Activated CD8-positive, alpha-beta T cell treated with anti-CD3 and anti-CD28 coated beads for 36 hours (primary cell): Measurements from ENCODE around the gene LAG3. TPM values are rescaled to one million over a fixed set of nuclear protein-coding genes. Genes with fewer than 3 reads are reported as not detected.

ENCODE experiments used
- ATAC-seq: fragments of 200-7000 bp; cut with Tn5 transposase; one replicate; pipeline ENCODE4 v1.10.0; 2021; ENCODE audit warnings: mild to moderate bottlenecking, moderate library complexity
- CTCF ChIA-PET: fragments of 350-600 bp; sonication (Branson Sonifier 250); formaldehyde crosslinking; loops from one replicate; lab custom pipeline; 2021; ENCODE audit warnings: antibody characterized with exemption; lab: Charles Lee
- POLR2A ChIA-PET: fragments of 350-600 bp; sonication (Branson Sonifier 250); formaldehyde crosslinking; loops from one replicate; lab custom pipeline; 2021; ENCODE audit warnings: antibody characterized with exemption; lab: Charles Lee
- DNase-seq: peaks from one replicate; pipeline ENCODE4 v3.0.0-alpha.2; 2020
- H3K27ac Mint-ChIP-seq: one replicate; pipeline ENCODE4 v1.8.0; 2021; ENCODE audit warnings: mild to moderate bottlenecking, mixed read lengths
- H3K27me3 Mint-ChIP-seq: one replicate; pipeline ENCODE4 v1.8.0; 2021; ENCODE audit warnings: mixed read lengths
- H3K36me3 Mint-ChIP-seq: one replicate; pipeline ENCODE4 v1.8.0; 2021; ENCODE audit warnings: low read depth, mixed read lengths
- H3K4me1 Mint-ChIP-seq: one replicate; pipeline ENCODE4 v1.8.0; 2021; ENCODE audit warnings: low read depth, mixed read lengths
- H3K4me3 Mint-ChIP-seq: one replicate; pipeline ENCODE4 v1.8.0; 2021; ENCODE audit warnings: mild to moderate bottlenecking, moderate library complexity, mixed read lengths
- H3K9me3 Mint-ChIP-seq: one replicate; pipeline ENCODE4 v1.8.0; 2021; ENCODE audit warnings: mixed read lengths
- intact Hi-C: fragments of 100-400 bp; cut with micrococcal nuclease; formaldehyde crosslinking; loops from one replicate; pipeline ENCODE4 v1.10.0; 2022
- total RNA-seq, 2 experiments: library from RNA; stranded (reverse); gene quantifications; one replicate each; pipeline ENCODE4 v1.2.3, GENCODE V29; 2021
- TF ChIP-seq, protein P1 (sequence below): fragments of 200-600 bp; IDR thresholded peaks from one replicate; pipeline ENCODE4 v1.8.0; 2022; ENCODE audit warnings: antibody characterized with exemption, mild to moderate bottlenecking

The LAG3 gene
- total RNA-seq, 2 experiments from 2014 or later: 264 to 268 TPM

DNA sequence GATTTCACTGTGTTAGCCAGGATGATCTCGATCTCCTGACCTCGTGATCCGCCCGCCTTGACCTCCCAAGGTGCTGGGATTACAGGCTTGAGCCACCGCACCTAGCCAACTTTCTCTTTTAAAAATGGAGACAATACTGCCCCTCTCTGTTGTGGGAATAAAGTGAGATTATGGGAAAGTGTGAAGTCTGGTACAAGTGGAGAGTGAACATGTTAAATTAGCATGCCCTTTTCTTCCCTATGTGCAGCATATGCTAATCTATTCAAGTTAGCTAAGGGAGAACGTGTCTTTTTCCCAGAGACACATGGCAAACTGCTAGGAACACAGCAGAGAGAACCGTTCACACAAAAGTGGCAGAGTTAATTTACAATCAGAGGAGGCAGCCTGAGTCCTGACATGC, 47.0 kb upstream of the LAG3 start:
- DNase-seq: no peak
- peak overlapping the region; percentile 85 for H3K4me3 Mint-ChIP-seq
- intact Hi-C loops: no loop called here
- H3K36me3 Mint-ChIP-seq: peaks cover 24% of the 10 kb centered on the region
- ChIA-PET CTCF (interaction anchor here (0.6 to 2.8 kb wide), 10 partner anchors 13 to 148 kb away, joined by 3 to 33 read pairs (median 4); partner anchors contain the start of genes MLF2, PTMS, SPSB2 and ZNF384), POLR2A (interaction anchor here (1.0 to 2.5 kb wide), 7 partner anchors 17 to 147 kb away, joined by 3 to 22 read pairs (median 7); partner anchors contain the start of genes CDCA3, MLF2, P3H3 and PTMS)
- H3K27ac Mint-ChIP-seq: peak overlapping the region; percentile 51
- no peaks in the 10 kb centered on the region for H3K27me3 Mint-ChIP-seq
- H3K9me3 Mint-ChIP-seq: no peaks in the 10 kb centered on the region
- peaks cover 24% of the 10 kb centered on the region for H3K4me1 Mint-ChIP-seq
- no peak for ATAC-seq
- TF ChIP-seq, protein P1, sequence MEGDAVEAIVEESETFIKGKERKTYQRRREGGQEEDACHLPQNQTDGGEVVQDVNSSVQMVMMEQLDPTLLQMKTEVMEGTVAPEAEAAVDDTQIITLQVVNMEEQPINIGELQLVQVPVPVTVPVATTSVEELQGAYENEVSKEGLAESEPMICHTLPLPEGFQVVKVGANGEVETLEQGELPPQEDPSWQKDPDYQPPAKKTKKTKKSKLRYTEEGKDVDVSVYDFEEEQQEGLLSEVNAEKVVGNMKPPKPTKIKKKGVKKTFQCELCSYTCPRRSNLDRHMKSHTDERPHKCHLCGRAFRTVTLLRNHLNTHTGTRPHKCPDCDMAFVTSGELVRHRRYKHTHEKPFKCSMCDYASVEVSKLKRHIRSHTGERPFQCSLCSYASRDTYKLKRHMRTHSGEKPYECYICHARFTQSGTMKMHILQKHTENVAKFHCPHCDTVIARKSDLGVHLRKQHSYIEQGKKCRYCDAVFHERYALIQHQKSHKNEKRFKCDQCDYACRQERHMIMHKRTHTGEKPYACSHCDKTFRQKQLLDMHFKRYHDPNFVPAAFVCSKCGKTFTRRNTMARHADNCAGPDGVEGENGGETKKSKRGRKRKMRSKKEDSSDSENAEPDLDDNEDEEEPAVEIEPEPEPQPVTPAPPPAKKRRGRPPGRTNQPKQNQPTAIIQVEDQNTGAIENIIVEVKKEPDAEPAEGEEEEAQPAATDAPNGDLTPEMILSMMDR: no peak

GRCh38 chr12:6729186-6729585, 43.1 kb upstream of the LAG3 start:
- Mint-ChIP-seq H3K4me3 (no peak overlapping the region), H3K9me3 (no peaks in the 10 kb centered on the region), H3K27ac (no peak overlapping the region), H3K36me3 (peaks cover 31% of the 10 kb centered on the region), H3K4me1 (peaks cover 15% of the 10 kb centered on the region), H3K27me3 (no peaks in the 10 kb centered on the region)
- TF ChIP-seq, protein P1: no peak
- CTCF ChIA-PET: interaction anchor here (0.9 kb wide), 1 partner anchor 37 kb away, joined by 4 read pairs; the partner anchor contains the start of gene PTMS
- POLR2A ChIA-PET: no interaction called here
- ATAC-seq (no peak), DNase-seq (no peak)
- intact Hi-C loops: no loop called here

DNA sequence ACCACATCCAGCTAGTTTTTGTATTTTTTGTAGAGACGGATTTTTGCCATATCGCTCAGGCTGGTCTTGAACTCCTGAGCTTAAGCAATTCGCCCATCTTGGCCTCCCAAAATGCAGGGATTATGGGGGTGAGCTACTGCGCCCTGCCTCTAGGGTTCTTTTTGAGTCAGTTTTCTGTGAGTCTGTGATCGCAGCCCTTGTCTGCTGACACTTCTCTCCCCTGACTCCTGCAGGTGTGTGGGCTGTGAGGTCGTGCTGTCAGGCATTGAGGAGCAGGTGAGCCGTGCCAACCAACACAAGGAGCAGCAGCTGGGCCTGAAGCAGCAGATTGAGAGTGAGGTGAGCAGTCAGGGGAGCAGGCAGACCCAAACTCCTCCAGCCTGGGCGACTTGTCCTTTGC, 42.2 kb upstream of the LAG3 start:
- Mint-ChIP-seq H3K27ac (no peak overlapping the region), H3K27me3 (no peaks in the 10 kb centered on the region), H3K4me1 (peaks cover 10% of the 10 kb centered on the region), H3K9me3 (no peaks in the 10 kb centered on the region), H3K4me3 (no peak overlapping the region), H3K36me3 (peaks cover 31% of the 10 kb centered on the region)
- ChIA-PET POLR2A (interaction anchor here (1.2 to 1.3 kb wide), 2 partner anchors 92 to 96 kb away, joined by 3 to 4 read pairs; no protein-coding TSS in a partner anchor), CTCF (interaction anchor here (0.9 to 1.5 kb wide), 2 partner anchors 16 to 36 kb away, joined by 3 to 4 read pairs; partner anchors contain the start of gene PTMS)
- TF ChIP-seq, protein P1: no peak
- intact Hi-C loops: no loop called here
- ATAC-seq: no peak
- no peak for DNase-seq

DNA sequence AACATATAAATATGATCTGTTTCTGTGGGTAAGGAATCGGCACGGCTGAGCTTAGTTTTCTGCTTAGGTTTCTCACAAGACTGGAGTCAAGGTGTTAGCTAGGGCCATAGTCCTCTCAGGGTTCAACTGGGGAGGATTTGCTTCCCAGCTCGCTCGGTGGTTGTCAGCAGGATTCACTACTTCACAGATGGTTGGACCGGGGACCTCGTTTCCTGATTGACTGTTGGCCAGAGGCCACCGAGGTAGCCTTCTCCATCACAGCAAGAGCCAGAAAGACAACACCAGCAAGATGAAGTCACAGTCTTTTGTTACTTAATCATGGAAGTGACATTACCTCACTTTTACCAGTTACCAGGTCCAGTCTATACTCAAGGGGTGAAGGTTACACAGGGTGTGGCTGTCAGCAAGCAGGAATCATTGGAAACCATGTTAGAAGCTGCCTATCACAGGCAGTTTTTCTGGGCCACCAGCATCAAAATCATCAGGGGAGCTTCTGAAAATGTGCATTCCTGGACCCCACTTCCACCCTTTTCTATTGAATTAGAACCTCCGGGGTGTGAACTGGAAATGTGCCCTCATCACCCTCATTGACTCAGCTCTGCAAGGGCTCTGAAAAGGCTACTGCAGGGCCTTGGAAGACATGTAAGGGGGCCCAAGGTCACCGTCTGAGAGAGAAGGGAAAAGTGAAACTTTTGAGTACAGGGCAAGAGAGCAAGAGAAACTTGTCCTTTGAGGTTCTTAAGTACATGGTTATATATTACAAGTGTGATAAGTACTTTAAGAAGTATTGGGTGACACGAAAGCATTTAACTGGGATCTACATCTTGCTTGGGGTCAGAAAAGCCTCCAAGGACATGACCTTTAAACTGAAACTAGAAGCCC, 37.6 kb upstream of the LAG3 start:
- TF ChIP-seq, protein P1: no peak
- Mint-ChIP-seq H3K27ac (peak overlapping the region; percentile 57), H3K9me3 (no peaks in the 10 kb centered on the region), H3K4me1 (peaks cover 6% of the 10 kb centered on the region), H3K4me3 (no peak overlapping the region), H3K36me3 (peaks cover 13% of the 10 kb centered on the region), H3K27me3 (no peaks in the 10 kb centered on the region)
- ChIA-PET POLR2A (interaction anchor here (0.6 to 0.9 kb wide), 2 partner anchors 12 to 42 kb away, joined by 3 to 4 read pairs; no protein-coding TSS in a partner anchor), CTCF (interaction anchor here (0.7 to 3.1 kb wide), 9 partner anchors 10 to 91 kb away, joined by 3 to 15 read pairs (median 4); partner anchors contain the start of genes COPS7A, MLF2 and PTMS)
- ATAC-seq: no peak
- DNase-seq: no peak
- intact Hi-C loops: no loop called here
